Stimulated activated CD4-positive, alpha-beta T cell treated with anti-CD3 and anti-CD28 coated beads, Interleukin-1b, Interleukin-23, amount 100 ng/mL, for 4 hours (primary cell): ENCODE data around the gene DUSP21.
"Not testable (repeated sequence)": the region's sequence is repeated elsewhere in the genome, so short reads cannot be mapped to it uniquely, and the experiment has no call there.

Experiments used
- DNase-seq, 2 donors: peaks; one replicate each; pipeline ENCODE4 v3.0.0-alpha.2; 2020; ENCODE audit warnings: low read depth in 2 of 2

DUSP21 gene

DNA sequence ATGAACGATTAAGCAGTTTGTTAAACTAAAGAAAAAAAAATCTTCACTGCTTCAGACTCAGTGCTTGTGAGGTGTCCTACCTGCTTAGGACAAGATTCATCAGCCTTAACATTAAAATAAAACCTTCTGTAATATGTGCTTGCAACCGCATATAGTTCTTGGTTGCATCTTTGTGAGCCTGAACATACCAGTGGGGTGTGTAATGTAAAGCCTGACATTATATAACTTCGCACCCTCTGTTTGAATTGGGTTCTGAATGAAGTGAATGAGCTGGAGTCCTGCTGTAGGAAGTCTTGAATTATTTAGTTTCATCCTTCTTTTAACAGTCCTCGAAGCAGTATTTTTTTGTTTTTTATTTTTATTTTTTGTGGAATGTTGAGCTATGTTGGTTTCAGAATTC lies 32.3 kb downstream of the DUSP21 start:
- no peak for DNase-seq

DNA sequence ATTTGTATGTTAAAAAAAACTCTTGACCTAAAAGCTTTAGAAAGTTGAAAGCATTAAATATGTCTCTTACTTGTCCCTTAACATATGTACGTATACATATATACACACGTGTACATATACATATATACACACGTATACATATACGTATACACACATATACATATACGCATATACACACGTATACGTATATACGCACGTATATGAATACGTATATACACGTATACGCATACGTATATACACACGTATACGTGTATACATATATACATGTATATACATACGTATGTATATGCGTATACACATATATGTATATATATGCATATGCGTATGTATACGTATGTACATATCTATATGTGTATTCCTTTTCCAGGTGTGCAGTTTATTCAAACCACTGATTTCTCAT lies 32.9 kb downstream of the DUSP21 start:
- DNase-seq = no peak

DNA sequence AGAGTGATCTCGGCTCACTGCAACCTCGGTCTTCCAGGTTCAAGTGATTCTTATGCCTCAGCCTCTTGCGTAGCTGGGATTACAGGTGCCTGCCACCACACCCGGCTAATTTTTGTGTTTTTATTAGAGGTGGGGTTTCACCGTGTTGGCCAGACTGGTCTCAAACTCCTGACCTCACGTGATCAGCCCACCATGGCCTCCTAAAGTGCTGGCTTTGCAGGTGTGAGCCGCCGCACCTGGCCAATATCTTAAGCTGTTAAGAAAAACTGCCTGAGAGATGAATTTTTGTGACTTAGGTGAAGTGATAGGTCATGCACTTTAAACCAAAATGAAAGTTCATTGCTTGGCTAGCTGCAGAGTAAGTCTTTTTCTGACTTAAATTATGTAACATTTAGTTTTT lies 35.0 kb downstream of the DUSP21 start:
- DNase-seq = no peak

DNA sequence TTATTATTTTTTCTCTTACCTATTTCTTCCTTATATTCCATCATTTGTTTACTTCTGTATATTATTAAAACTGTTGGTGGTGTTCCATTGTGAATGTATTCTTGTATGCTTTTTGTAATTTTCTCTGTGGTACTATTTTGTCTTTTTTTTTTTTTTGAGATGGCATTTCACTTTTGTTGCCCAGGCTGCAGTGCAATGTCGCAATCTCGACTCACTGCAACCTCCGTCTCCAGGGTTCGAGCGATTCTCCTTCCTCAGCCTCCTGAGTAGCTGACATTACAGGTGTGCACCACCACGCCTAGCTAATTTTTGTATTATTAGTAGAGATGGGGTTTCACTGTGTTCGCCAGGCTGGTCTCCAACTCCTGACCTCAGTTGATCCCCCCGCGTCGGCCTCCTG lies 37.7 kb downstream of the DUSP21 start:
- DNase-seq = no peak

DNA sequence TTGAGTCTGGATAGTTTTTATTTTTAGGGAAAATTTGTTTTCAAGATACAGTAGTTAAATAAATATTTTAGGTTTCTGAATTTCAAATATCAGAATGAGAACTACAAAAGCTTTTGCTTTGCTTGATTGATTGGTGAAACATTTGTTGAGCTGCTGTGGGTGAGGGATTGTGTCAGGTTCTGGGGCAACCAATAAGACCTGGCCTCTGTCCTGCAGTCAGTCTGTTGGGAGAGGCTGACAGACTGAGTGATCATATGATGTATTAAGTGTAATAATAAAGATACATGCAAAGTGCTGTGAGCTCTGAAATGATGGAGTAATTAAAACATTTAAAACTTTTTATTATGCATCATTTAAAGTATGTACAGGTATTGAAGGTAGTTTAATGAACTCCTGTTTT lies 38.8 kb downstream of the DUSP21 start:
- DNase-seq = no peak

DNA sequence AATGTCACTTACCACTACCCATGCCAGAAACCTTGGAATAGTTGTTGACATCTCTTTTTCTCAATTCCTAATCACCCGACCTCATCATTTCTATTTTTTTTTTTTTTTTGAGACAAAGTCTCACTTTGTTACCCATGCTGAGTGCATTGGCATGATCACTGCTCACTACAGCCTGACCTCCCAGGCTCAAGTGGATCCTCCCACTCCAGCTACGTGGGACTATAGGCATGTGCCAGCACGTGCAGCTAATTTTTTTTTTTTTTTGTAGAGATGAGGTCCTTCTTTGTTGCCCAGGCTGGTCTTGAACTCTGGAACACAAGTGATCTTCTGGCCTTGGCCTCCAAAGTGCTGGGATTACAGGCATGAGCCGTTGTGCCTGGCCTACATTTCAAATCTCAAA lies 41.1 kb downstream of the DUSP21 start:
- DNase-seq = no peak

DNA sequence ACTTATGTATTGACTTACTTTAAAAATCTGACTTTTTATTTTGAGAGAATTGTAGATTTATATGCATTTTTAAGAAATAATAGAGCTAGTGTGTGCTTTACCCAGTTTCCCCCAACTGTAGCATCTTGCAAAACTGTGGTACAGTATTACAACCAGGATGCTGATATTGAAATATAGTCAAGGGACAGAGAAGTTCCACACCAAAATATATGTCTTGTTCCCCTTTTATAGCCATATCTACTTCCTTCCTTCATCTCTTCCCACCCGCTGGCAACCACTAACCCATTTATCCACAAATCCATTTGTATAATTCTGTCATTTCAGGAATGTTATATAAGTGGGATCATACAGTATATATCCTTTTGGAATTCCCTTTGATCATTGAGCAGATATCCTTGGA lies 46.0 kb downstream of the DUSP21 start:
- no peak for DNase-seq

DNA sequence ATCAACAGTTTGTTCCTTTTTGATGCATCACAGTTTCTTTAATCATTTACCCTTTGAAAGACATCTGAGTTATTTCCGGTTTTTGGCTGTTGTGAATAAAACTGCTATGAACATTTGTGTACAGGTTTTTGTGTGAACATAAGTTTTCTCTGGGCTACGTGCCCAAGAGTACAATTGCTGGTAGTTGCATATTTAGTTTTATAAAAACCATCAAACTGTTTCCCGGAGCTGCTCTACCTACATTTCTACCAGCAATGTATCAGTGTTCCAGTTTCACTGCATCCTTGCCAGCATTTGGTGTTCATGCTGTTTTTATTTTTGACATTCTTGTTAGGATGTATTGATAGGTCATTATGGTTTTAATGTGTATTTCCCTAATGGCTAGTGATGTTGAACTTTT lies 46.4 kb downstream of the DUSP21 start:
- DNase-seq = no peak

DNA sequence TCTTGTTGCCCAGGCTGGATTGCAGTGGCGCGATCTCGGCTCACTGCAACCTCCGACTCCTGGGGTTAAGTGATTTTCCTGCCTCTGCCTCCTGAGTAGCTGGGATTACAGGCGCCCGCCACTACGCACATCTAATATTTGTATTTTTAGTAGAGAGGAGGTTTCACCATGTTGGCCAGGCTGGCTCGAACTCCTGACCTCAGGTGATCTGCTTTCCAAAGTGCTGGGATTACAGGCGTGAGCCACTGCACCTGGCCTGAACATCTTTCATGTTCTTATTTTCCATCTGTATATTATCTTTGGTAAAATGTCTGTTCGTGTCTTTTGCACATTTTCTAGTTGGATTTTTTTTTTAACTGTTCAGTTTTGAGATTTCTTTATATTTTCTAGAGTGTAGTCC lies 46.9 kb downstream of the DUSP21 start:
- DNase-seq = not testable (repeated sequence)

DNA sequence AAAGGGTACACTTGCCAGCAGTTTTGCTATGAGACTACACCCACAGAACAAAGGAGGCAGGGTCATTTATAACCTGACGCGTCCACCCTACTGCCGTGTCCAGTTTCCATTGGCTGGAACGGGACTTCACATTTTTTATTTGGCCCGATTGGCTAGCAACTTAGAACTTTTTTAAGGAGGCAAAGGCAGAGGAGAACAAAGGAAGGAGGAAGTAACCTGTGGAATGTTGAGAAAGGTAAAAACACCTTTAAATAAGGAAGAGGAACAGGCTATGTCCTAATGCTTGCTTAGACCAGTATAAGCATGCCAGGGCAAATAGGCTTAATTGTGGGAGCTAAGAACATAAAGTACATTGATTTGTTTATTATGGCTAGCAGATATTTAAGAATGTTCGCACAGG lies 47.8 kb downstream of the DUSP21 start:
- DNase-seq = no peak
